NCI-H446 (cell line): Measurements from ENCODE around the gene MGMT.

Experiments used
- DNase-seq, 2 experiments: peaks; one replicate each; lab custom pipeline; 2025; lab: John Stamatoyannopoulos, UW

The MGMT gene

DNA sequence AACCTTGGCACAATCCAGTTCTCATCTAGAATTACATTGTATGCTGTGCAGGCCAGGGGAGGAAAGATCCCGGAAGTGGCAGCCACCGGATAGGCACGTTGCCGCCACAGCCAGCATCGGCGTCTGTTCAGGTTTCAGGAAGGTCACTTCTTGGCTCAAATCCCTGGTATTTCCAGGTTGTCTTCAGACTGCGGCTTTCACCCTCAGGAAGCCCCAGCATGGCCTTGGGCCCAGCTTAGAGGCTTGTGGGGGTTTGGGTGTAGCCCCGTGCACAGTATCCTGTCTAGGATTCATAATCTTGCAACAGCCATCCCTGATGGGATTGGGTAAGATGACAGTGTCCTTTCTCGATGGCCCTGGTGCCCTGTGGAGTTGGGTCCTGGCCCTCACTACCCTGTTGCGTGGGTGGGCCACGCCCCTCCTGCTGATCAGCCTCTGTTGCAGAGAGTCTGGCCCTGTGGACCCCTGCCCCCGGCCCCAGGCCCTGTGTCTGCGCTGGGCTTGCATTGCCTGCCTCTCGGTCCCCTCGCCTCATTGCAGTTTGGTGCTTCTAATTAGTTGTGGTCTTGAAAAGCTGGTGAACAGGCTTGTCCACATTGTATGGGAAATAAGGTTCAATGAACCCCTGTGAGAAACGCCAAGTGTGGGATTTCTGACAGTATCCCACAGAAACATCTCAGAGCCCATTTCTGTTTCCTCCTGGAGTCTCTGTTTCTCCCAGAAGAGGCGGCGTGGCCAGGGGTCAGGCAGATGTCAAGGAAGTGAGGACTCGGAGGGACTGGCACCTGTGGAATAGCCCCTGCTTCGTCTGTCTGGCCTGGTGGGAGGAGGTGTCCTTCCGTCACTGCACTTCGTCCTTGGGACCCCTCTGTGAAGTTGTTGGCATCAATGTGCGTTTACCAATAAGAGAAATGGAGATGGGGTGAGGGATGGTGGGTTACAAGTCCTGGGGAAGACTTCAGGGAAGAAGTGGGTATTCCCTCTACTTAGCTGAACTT is 77.5 kb downstream of the MGMT start:
- no peak for DNase-seq

DNA sequence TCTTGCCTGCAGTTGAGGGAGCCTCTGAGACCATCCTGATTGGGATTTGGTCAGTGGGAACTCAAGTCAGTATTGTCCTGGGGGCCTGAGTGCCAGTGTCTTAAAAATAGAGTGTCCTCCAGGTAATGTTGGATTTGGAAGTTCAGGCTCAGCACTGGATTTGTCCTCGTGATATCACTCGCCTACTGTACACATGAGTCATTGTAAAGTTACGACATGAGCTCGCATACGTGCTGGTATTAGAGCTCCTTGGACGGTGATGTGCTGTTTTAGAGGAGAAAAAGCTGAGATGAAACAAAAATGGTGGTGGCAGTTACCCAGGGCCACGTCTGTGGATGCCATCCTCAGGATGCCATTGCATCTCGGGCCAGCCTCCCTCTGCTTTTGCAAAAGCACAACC is 78.2 kb downstream of the MGMT start:
- DNase-seq: no peak

DNA sequence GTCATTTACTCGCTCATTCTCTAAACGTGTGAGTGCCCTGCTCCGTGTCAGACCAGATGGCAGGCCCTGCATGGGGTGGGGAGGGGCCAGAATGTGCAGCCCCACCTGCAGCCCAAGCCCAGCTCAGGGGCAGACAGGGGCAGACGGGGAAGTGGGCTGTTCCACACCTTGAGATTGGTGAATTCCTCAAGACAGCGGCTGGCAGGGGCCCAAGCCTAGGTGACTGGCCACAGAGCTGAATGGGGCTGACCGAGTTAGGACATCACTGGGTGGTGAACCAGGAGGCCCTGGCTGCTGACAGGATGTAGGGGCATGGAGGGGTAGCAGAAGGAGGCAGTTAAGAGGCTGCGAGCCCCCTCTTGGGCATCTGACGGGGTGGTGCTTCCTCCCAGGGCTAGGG is 79.1 kb downstream of the MGMT start:
- DNase-seq: no peak

DNA sequence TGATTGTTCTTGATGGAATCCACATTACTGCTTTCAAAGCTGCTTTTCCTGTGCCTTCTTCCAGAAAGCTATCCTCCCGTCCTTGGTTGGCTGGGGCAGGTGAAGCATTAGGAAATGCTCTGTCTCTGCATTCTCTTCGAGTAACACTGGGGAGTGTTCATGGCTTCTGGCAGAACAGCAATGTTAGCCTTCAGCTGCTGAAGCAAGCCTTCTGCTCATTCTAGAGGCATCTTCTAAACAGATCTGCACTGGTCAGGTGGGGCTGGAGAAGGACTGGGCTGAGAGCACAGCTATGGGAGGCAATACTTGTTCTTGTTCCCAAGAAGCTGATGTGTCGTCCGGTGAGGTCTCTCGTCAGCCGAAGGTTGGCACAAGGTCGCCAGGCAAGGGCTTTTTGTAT is 80.6 kb downstream of the MGMT start:
- no peak for DNase-seq

DNA sequence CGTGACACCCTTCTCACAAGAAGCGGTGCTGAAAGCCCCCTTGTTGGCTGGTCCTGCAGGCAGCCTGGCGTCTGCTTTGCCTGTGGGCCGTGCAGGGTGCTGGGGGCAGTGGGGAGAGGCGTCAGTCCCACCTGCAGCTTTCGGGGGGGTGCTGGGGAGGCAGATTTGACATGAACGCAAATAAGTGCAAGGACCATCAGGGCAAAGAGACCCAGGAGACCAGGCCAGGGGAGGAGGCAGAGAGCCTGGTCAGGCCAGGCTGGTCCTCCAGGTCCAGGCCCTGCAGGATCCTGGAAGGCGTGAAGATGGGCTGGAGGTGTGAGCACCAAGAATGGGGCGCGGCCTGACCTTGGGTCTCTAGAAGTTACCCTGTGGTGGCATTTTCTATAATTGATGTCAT is 81.6 kb downstream of the MGMT start:
- DNase-seq: no peak

DNA sequence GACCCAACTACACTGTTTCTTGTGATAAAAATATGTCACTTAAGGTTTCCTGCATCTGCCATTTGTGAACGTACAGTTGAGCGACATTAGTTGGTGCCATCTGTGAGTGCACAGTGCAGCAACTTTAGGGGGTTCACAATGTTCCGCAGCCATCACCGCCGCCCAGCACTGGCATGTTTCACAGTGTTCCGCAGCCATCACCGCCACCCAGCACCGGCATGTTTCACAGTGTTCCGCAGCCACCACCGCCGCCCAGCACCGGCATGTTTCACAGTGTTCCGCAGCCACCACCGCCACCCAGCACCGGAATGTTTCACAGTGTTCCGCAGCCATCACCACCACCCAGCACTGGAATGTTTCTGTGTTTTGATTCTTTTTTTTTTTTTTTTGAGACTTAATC is 83.0 kb downstream of the MGMT start:
- DNase-seq: no peak

DNA sequence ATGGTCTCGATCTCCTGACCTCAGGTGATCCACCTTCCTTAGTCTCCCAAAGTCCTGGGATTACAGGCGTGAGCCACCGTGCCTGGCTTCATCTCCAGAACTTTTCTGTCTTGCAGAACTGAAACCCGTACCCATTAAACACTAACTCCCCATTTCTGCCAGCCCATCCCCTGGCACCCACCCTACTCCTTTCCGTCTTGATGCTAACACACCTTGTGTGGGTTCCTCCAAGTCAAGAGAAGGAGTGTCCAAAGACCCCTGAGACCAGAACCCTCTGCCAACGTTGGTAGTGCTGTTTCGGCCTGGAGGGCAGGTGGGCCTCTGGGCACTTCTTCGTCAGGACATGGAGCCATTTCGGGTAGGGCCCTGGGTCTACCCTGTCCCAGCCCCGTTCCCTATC is 83.6 kb downstream of the MGMT start:
- no peak for DNase-seq

DNA sequence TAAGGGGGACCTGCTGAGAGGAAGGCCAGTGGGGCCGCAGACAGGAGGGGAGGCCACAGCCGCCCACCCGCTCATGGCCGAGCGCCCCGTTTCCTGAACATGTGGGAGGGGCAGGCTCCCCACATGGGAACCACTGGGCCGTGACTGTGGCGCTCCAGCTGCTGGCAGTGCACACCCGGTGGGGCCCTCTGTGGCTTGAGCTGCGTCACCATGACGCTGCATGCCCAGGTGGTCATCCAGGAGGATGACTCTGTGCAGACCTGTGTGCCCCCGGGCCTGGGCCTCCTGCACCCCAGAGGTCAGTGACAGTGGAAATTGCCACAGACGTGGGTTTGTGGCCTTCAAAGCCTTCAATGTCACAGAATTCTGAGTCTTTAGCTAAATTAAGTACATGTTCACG is 85.1 kb downstream of the MGMT start:
- DNase-seq: no peak

DNA sequence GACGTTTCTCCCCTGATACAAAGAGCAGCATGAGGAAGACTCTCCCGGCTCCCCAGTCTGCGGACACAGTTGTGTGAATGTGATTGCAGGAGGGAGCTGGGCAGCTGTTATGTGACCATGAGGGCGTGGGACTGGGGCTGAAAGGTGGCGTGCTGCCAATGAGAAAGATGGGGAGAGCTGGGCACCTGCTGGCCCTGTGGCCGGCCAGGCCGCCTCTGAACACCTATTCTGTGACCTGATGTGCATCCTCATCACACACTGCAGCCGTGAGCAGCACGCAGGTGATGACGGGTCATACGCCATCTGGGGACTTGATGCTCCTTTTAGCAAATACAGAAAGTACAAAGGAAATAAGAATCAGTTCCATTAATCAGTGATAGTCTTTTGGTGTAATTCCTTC is 86.9 kb downstream of the MGMT start:
- DNase-seq: no peak

DNA sequence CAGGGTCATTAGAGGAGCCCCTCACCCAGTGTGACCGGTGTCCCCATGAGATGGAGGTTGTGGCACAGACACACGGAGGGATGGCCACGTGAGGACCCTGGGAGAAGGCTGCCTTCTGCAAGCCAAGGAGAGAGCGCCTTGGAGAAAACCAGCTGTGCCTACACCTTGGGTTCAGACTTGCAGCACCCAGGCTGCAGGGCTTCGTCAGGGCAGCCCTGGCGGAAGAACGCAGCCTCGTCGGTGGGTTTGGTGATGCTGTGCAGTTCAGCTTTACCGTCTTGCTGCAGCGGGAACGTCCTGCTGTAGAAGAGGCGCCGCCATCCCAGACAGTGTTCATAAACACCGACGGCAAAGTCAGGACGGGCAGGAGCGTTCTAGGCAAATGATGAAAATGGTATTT is 89.3 kb downstream of the MGMT start:
- no peak for DNase-seq

DNA sequence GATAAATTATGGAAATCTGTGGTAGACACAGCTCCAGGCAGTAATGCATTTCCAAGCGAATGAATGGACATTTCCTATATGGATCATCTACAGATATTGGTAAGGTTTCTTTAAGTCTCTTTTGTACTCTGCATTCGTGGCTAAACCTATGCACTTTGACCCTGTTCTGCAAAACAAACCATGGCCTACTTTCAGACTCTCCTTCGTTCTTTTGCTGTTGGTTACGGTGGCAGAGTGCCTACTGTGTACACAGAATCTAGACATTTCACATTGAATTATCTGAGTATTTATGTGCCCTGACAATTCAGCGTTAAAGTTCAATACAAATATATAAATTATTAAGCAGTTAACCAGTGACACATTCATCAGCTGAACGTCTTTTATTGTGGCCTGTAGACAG is 93.3 kb downstream of the MGMT start:
- no peak for DNase-seq

DNA sequence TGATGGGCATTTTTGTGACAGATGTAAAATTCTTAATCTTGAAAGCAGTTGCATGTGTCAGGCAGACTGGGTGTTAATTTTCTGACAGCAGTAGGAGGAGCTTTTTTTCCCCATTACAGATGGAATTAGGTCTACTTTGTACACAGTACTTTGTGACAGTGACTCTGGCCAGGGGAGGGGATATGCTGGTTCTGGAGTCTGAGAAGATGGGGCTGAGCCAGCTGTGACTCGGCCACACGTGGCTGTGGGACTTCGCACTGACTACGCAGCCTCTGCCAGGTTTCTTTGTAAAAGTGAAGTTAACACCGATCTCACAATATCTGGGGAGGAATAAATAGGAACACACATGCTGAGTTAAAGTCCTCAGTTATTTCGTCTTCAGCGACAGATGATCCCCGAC is 95.4 kb downstream of the MGMT start:
- DNase-seq: no peak

DNA sequence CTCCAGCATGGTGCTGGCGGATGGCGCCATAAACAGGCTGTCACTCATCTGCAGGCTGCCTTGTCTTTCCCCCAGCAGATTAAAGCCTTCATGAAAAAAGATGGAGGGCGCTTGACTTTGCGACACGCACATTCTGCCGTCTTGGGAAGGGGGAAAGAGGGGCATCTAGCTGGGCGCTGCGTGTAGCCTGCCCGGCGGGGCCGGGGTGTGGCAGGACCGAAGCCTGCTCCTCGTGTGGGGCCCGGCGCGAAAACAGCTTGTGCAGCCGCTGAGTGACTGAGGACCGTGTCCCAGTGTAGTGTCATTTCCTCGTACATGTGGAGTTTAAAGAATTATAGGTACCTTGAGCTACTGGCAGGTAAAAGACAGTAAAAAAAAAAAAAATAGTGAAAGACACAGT is 97.9 kb downstream of the MGMT start:
- no peak for DNase-seq

DNA sequence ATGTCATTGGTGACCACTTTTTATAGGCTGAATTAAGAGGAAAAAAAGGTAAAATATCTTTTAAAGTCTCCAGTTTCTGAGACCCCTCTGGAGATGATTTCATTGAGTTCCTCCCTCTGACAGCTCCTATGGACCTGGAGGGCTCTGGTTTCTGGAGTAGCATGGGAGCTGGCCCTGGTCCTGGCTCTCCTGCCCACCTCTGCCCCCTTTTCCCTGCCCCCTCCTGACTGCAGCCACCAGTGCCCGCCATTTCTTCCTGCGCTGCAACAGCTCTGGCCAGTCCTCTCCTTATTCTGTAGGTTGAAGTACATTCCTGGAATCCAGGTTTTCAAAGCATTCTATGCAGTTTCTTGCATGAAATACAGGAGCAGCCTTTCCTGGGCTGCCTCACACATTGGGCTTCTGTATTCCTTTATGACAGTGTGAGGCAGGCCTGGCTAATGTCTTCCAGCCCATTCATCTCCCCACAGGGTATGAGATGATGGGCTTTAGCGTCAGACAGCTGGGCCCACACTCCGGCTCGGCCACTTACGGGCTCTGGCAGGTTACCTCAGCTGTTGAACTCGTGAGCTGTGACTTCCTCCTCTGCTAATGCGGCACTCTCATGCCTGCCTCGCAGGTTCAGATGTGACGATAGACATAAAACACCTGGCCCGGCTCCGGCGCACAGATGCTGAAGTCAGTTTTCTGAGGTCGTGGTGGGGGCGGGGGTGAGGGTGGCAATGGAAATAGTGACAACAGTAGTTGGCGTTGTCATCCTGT is 101.7 kb downstream of the MGMT start:
- DNase-seq: no peak

DNA sequence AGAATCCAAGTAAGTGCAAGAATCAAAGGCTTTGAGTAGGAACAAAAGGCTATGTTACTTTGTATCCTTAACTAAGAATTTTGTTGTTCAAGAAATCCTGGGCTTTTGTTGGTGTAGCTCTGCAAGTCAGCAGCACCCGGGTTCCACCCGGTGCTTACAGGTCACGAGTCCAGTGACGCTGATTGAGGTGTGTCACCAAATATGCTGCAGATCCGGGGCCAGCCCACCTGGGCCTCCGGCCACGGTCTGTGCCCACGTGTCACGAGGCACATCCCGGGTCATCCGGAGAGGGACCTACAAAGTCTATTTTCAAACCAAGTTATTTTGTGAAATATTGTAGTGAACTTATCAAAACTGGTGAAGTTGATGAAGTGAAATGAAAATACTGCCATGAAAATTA is 103.1 kb downstream of the MGMT start:
- DNase-seq: no peak

DNA sequence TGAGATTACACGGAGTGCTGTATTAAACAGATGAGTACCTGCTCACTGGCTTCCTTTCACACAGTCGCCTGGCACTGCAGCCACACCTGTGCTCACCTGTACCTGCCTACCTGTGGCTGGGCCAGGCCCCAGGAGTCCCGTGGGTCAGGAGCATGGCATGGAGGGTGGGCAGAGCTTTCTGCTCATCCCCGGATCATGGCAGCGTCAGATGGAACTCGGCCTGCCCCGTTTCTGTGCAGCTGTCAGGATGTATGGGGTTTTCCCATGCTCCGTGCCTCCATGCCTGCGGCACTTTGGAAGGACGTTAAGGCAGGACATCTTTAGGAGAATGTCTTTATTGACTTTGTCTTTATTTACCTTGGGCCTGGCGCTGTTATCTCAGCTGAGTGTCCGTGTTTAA is 112.2 kb downstream of the MGMT start:
- no peak for DNase-seq

DNA sequence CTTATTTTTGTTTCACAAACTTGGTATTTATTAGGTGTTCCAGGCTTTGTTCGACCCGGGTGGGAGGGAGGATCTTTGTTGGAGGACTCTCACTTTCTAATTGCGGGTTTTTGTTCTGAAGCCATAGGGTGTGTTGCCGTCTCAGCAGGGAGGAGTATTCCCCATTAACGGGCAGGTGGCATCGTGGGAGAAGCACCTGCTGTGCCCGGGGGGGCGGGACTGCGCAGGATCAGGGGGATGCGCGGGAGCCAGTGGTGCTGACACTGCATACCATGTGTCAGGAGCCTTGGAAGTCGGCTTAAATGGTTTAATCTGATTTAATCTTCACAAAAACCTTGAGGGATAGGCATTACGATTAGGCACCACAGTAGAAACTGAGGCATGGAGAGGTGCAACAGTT is 113.0 kb downstream of the MGMT start:
- DNase-seq: no peak

DNA sequence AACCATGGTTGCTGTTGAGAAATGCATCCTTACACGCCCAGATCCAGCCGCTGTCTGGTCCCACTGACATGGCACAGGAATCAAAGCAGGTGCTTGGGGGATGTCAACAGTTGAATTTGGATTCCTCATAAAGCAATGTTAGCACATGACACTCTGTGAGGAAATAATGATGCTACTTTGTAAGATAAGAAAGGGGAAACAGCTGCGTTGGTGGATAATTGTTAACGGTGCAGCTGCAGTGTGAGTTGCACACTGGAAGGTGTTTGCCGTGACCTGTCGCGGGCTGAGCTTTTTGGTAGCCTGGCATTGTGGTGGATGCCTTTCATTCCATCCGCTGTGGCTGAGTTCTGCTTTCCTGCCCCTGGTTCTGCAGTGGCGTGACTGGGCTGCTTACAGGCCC is 113.9 kb downstream of the MGMT start:
- DNase-seq: no peak

DNA sequence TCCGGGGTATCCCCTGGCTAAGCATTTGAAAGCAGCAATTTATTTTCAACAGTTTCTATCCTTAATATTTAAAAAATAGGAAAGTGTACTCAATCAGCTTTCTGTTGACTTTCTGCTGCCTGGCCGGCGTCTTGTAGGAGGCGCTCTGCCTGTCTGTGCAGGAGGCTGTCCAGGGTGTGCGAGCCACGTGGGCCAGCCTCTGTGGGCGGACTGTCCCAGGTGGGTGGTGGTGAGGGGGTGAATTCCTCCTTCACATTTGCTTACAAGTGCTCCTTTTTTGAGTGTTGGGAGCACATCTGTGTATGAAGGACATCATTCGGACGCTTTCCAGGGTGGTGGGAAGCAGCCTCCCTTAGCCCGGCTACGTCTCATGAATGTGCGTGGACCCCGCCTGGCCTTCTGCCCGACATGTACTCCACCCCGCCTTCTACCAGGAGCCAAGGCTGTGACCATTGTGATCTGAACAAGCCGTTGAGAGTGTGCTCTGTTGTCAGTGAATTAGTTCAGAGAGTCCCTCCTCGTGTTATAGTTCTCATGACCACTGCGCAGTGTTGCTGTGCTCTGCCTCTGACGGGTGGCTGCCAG is 114.9 kb downstream of the MGMT start:
- no peak for DNase-seq

DNA sequence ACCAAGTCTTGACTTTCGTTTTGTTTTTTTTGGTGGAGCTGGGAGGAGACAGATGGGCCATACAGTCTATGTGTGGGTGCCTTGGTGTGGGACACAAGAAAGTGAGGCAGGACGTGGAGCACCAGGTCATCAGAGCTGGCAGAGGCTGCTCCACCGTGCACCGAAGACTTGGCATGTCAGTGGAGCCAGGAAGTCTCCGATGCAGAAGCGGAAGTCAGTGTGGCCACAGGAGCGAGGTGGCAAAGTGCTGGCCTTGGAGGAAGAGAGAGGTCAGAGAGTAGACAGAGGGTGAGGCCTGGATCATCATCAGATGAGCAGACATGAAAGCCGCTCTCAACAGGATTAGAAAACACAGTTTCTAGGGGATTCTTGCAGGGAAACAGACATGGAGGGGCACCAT is 116.8 kb downstream of the MGMT start:
- DNase-seq: no peak

DNA sequence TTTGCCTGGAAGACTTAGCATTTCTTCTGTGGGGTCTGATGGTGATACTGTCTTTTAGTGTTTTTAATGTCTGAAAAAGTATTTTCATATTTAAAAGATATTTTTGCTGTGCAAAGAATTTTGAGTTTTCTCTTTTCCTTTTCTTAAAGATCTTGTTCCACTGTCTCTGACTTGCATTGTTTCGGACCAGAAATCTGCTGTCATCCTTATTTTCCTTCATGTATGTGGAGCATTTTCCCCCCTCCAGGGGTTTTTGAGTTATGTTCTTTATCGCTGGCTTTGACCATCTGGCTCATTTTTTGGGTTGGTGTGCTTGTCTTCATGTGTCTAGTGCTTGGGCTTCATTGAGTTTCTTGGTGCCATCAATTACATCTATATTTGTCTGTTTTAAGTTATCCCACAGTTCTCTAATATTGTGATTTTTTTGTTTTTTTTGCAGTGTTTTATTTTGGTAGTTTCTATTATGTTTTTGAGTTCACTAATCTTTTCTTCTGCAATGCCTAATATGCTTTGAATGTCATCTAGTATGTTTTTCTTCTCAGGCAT is 119.9 kb downstream of the MGMT start:
- DNase-seq: no peak

DNA sequence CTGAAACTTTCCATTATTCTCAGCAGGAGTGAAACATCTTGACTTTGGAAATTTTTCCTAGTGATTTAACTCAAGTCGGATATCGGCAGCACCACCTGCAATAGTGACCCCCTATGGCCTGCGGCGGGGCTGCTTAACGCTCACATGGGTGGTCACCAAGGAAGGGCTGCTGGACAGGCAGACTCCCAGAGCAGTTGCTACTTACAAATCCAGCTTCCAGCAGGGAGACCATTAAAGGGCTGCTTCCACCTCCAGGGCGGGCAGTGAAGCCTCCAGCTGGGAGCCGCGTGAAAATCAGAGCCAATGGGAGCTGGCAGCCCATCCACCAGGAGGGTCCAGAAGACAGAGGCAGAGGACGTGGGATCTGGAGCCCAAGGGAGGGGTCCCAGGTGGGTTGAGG is 122.5 kb downstream of the MGMT start:
- no peak for DNase-seq

DNA sequence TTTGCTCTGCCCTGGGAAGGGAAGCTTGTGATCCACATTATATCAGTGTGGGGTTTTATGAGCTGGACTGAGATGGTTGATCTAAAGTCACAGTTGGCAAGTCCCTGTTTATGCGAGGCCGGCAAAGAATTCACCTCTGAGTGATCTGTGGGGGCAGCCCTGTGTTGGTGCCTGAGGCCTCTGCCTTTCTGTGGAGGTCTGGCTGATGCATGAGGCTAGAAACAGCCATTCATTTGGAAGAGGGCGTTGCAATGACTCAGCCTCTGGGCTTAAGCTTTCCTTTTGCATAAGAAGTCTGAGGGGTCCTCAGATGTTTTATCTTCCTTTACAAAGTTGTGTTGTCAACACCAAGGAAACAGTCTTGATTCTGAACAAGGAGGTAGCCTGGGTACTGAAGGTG is 126.9 kb downstream of the MGMT start:
- DNase-seq: no peak
